Neural progenitor cell (in vitro differentiated cells): ENCODE data around the gene SH2D3A. TPM values are rescaled to one million over a fixed set of nuclear protein-coding genes. Genes with fewer than 3 reads are reported as not detected.

ENCODE experiments used
- DNase-seq: peaks from one replicate; pipeline ENCODE4 v3.0.0-alpha.2; 2016; ENCODE audit warnings: low spot score
- H2AFZ ChIP-seq: fragments of 200-600 bp; sonication (generic); replicated peaks from 2 replicates; pipeline ENCODE4 v1.6.1; 2016; ENCODE audit warnings: antibody characterized with exemption
- H3F3A ChIP-seq: fragments of 200-600 bp; sonication (generic); 2 replicates; pipeline ENCODE4 v1.6.1; 2016; ENCODE audit warnings: antibody characterized with exemption, low read depth
- H3K27ac ChIP-seq: fragments of 200-600 bp; sonication (generic); 2 replicates; pipeline ENCODE4 v1.5.1; 2016; ENCODE audit warnings: mild to moderate bottlenecking
- H3K27me3 ChIP-seq: fragments of 200-600 bp; sonication (generic); 2 replicates; pipeline ENCODE4 v1.6.1; 2016; ENCODE audit warnings: mild to moderate bottlenecking, moderate library complexity
- H3K36me3 ChIP-seq: fragments of 200-600 bp; sonication (generic); 2 replicates; pipeline ENCODE4 v1.5.1; 2016
- H3K4me1 ChIP-seq: fragments of 200-600 bp; sonication (generic); 2 replicates; pipeline ENCODE4 v1.6.1; 2016; ENCODE audit warnings: mixed run types
- H3K4me2 ChIP-seq: fragments of 200-600 bp; sonication (generic); 2 replicates; pipeline ENCODE4 v1.6.1; 2016
- H3K4me3 ChIP-seq: fragments of 200-600 bp; sonication (generic); 2 replicates; pipeline ENCODE4 v1.5.1; 2016
- H3K79me2 ChIP-seq: fragments of 200-600 bp; sonication (generic); 2 replicates; pipeline ENCODE4 v1.6.1; 2016; ENCODE audit warnings: low read depth
- H3K9ac ChIP-seq: fragments of 200-600 bp; sonication (generic); 2 replicates; pipeline ENCODE4 v1.6.1; 2016
- H3K9me3 ChIP-seq: fragments of 200-600 bp; sonication (generic); 2 replicates; pipeline ENCODE4 v1.5.1; 2016; ENCODE audit warnings: low read depth
- H4K20me1 ChIP-seq: fragments of 200-600 bp; sonication (generic); 2 replicates; pipeline ENCODE4 v1.6.1; 2016; ENCODE audit warnings: low read depth
- H3K27ac Mint-ChIP-seq: 3 replicates; pipeline ENCODE4 v1.8.0; 2021; ENCODE audit warnings: mixed read lengths
- H3K27me3 Mint-ChIP-seq: 2 replicates; pipeline ENCODE4 v1.8.0; 2022; ENCODE audit warnings: low read depth, mild to moderate bottlenecking, inconsistent platforms, moderate library complexity, mixed read lengths; ENCODE audit not compliant: insufficient read depth
- H3K36me3 Mint-ChIP-seq: 3 replicates; pipeline ENCODE4 v1.8.0; 2021; ENCODE audit warnings: mixed read lengths
- H3K4me1 Mint-ChIP-seq: 3 replicates; pipeline ENCODE4 v1.8.0; 2021; ENCODE audit warnings: mixed read lengths
- H3K4me3 Mint-ChIP-seq: 3 replicates; pipeline ENCODE4 v1.8.0; 2021; ENCODE audit warnings: mild to moderate bottlenecking, moderate library complexity, mixed read lengths
- H3K9me3 Mint-ChIP-seq: 3 replicates; pipeline ENCODE4 v1.8.0; 2020; ENCODE audit warnings: mixed read lengths
- CTCF ChIP-seq: fragments of 200-600 bp; sonication (generic); IDR thresholded peaks from 2 replicates; pipeline ENCODE4 v1.5.1; 2017; ENCODE audit warnings: antibody characterized with exemption, mild to moderate bottlenecking
- EZH2 ChIP-seq: fragments of 200-600 bp; sonication (generic); IDR thresholded peaks from 2 replicates; pipeline ENCODE4 v1.6.1; 2017; ENCODE audit warnings: antibody characterized with exemption, mild to moderate bottlenecking, moderate library complexity
- EZH2phosphoT487 ChIP-seq: fragments of 200-600 bp; sonication (generic); IDR thresholded peaks from 2 replicates; pipeline ENCODE4 v1.6.1; 2017; ENCODE audit warnings: antibody characterized with exemption
- total RNA-seq: library from RNA; depleted of rRNA; stranded (reverse); fragments of >200 nt; gene quantifications from 2 replicates; pipeline ENCODE4 v1.2.3, GENCODE V29; 2015; ENCODE audit warnings: low replicate concordance

The SH2D3A gene
- total RNA-seq, 1 donor from 2014 or later, result 0.65 TPM

- Mint-ChIP-seq H3K27ac (no peak overlapping the region), H3K4me1 (no peaks in the 10 kb centered on the region), H3K27me3 (peaks cover 5% of the 10 kb centered on the region), H3K36me3 (no peaks in the 10 kb centered on the region), H3K4me3 (no peak overlapping the region), H3K9me3 (peaks cover 6% of the 10 kb centered on the region)
- Histone ChIP-seq H3K27me3 (no peaks in the 10 kb centered on the region), H3K4me3 (no peak overlapping the region), H3K4me2 (no peak overlapping the region), H3K79me2 (no peaks in the 10 kb centered on the region), H4K20me1 (no peaks in the 10 kb centered on the region), H3F3A (no peaks in the 10 kb centered on the region), H2AFZ (no peak overlapping the region), H3K9me3 (no peaks in the 10 kb centered on the region), H3K9ac (no peak overlapping the region), H3K27ac (no peak overlapping the region), H3K4me1 (no peaks in the 10 kb centered on the region), H3K36me3 (no peaks in the 10 kb centered on the region)
- TF ChIP-seq CTCF, result no peak
- no peak for TF ChIP-seq EZH2
- no peak for TF ChIP-seq EZH2phosphoT487
- DNase-seq, result no peak
Observed at GRCh38 chr19:6808494-6808893, 41.3 kb upstream of the SH2D3A start.

GRCh38 chr19:6807291-6807690, 40.1 kb upstream of the SH2D3A start:
- Mint-ChIP-seq H3K27ac (no peak overlapping the region), H3K27me3 (peaks cover 5% of the 10 kb centered on the region), H3K9me3 (peaks cover 6% of the 10 kb centered on the region), H3K4me3 (no peak overlapping the region), H3K36me3 (no peaks in the 10 kb centered on the region), H3K4me1 (no peaks in the 10 kb centered on the region)
- Histone ChIP-seq H3K79me2 (no peaks in the 10 kb centered on the region), H3K27ac (no peak overlapping the region), H3F3A (no peaks in the 10 kb centered on the region), H3K36me3 (no peaks in the 10 kb centered on the region), H3K27me3 (no peaks in the 10 kb centered on the region), H3K4me3 (no peak overlapping the region), H2AFZ (no peak overlapping the region), H3K4me1 (no peaks in the 10 kb centered on the region), H3K9ac (no peak overlapping the region), H4K20me1 (no peaks in the 10 kb centered on the region), H3K9me3 (no peaks in the 10 kb centered on the region), H3K4me2 (no peak overlapping the region)
- no peak for TF ChIP-seq EZH2
- no peak for TF ChIP-seq EZH2phosphoT487
- TF ChIP-seq CTCF, result no peak
- no peak for DNase-seq

GRCh38 chr19:6806488-6806887, 39.3 kb upstream of the SH2D3A start:
- no peak overlapping the region for H3K4me3 Mint-ChIP-seq
- Histone ChIP-seq H3K4me1 (no peaks in the 10 kb centered on the region), H2AFZ (no peak overlapping the region), H3K27me3 (no peaks in the 10 kb centered on the region), H3K9me3 (no peaks in the 10 kb centered on the region), H3K36me3 (no peaks in the 10 kb centered on the region), H3K27ac (no peak overlapping the region), H3K9ac (no peak overlapping the region), H3K4me3 (no peak overlapping the region), H3K4me2 (no peak overlapping the region), H4K20me1 (no peaks in the 10 kb centered on the region), H3K79me2 (no peaks in the 10 kb centered on the region), H3F3A (no peaks in the 10 kb centered on the region)
- peaks cover 5% of the 10 kb centered on the region for H3K27me3 Mint-ChIP-seq
- DNase-seq, result no peak
- no peak for TF ChIP-seq EZH2
- no peak for TF ChIP-seq CTCF
- no peak for TF ChIP-seq EZH2phosphoT487
- H3K27ac Mint-ChIP-seq, result no peak overlapping the region
- H3K36me3 Mint-ChIP-seq, result no peaks in the 10 kb centered on the region
- peaks cover 6% of the 10 kb centered on the region for H3K9me3 Mint-ChIP-seq
- H3K4me1 Mint-ChIP-seq, result peaks cover 3% of the 10 kb centered on the region

GRCh38 chr19:6803036-6803404, 35.8 kb upstream of the SH2D3A start:
- H3K79me2 ChIP-seq, result no peaks in the 10 kb centered on the region
- H3K4me3 ChIP-seq, result no peak overlapping the region
- no peak overlapping the region for H3K27ac ChIP-seq
- Mint-ChIP-seq H3K27ac (no peak overlapping the region), H3K27me3 (peaks cover 1% of the 10 kb centered on the region), H3K36me3 (no peaks in the 10 kb centered on the region), H3K4me1 (peaks cover 3% of the 10 kb centered on the region), H3K4me3 (no peak overlapping the region), H3K9me3 (no peaks in the 10 kb centered on the region)
- no peak overlapping the region for H3K9ac ChIP-seq
- no peak overlapping the region for H3K4me2 ChIP-seq
- H3K9me3 ChIP-seq, result no peaks in the 10 kb centered on the region
- no peaks in the 10 kb centered on the region for H3F3A ChIP-seq
- H3K36me3 ChIP-seq, result no peaks in the 10 kb centered on the region
- H3K4me1 ChIP-seq, result no peaks in the 10 kb centered on the region
- TF ChIP-seq EZH2phosphoT487, result no peak
- TF ChIP-seq CTCF, result no peak
- TF ChIP-seq EZH2, result no peak
- H3K27me3 ChIP-seq, result no peaks in the 10 kb centered on the region
- H2AFZ ChIP-seq, result no peak overlapping the region
- DNase-seq, result no peak
- H4K20me1 ChIP-seq, result no peaks in the 10 kb centered on the region
